Medulla oblongata (tissue), 1 donor: ENCODE results near the gene PRPF8.

Source experiments
- DNase-seq: peaks from one replicate; pipeline ENCODE4 v3.0.0-alpha.2; 2015; ENCODE audit errors: extremely low spot score

The PRPF8 gene

DNA sequence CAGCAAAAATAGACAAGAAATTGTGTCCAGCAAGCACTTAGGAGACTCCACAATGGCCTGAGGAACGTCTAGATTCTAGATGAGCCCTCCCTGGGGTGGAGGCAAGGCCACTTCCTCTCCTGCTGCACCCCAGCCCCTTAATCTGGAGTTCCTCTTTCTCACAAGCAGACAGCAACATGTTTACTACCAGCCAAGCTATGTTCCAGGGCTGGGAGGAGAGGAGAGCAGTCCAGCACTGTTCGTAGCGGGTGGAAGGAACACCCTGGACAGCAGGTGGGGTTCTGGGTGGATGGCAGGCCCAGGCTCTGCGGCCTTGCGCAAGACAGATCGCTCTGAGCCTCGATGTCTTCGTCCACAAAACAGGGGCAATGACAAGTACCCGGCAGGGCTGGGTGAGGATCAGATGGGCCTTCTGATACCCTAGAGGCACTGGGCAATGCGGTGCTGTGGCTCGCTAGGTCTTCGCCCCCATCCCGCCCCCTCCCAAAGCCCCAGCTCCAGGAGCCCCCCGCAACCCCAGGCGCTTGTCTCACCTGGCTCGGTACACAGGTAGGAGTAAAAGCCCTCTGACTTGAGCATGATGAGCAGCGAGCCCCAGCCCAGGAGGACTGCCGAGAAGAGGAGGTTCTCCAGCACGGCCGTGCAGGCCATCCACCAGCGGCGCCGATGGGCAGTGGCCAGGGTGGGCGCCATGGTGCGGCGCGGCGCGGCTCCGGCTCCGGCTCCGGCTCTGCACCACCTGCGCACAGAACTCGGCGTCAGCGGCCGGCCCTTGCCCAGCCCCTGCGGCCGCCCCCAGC is 57.3 kb downstream of the PRPF8 start:
- DNase-seq: peak; percentile 80

GRCh38 chr17:1626333-1626732 is 58.3 kb downstream of the PRPF8 start:
- DNase-seq: no peak

DNA sequence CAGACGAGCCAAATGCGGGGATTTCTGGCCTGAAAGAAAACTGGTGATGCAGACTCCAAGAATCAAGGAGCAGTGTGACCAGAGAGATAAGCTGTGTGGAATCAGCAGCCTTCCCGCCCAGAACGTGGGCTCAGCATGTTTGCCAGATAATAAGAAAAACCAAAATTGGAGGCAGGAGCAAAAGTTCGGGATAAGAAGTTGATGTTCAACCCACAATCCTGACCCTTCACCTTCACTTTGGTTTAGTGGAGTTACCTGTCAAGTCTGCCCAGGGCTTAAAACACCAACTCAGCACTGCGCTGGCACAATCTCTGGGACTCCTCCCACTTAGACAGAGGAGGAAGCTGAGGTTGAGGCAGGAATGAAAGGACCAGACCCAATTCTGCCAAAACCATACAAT is 59.1 kb downstream of the PRPF8 start:
- peak; percentile 45 for DNase-seq

DNA sequence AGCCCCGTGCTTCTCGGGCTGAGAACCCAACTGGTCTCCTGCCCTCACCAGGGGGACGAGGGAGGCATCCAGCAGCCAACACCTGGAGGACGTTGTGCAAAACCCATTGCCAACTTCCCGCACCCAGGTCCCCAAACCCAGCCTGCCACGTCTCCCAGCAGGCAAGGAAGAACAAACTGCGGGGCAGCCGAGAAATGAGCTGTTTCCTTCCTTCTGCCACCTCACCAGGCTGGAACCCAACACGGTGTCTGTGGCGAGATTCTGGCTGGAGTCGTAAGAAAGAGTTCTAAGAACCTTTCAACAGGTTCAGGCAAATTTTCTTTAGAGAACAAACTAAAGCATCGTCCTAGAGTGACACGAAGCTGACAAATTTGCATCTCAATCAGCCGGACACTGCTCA is 59.6 kb downstream of the PRPF8 start:
- no peak for DNase-seq

DNA sequence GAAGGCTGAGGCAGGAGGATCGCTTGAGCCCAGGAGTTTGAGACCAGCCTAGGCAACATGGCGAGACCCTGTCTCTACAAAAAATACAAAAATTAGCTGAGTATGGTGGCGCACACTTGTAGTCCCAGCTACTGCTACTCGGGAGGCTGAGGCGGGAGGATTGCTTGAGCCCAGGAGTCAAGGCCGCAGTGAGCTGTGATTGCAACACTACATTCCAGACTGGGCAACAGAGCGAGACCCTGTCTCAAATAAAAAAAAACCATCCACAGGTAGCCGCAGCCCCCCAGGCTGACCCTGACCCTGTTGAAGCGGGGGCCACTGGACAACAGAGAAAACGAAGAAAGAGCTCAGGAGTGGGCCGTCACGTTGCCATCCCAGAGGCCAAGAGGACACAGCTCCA is 60.0 kb downstream of the PRPF8 start:
- no peak for DNase-seq

DNA sequence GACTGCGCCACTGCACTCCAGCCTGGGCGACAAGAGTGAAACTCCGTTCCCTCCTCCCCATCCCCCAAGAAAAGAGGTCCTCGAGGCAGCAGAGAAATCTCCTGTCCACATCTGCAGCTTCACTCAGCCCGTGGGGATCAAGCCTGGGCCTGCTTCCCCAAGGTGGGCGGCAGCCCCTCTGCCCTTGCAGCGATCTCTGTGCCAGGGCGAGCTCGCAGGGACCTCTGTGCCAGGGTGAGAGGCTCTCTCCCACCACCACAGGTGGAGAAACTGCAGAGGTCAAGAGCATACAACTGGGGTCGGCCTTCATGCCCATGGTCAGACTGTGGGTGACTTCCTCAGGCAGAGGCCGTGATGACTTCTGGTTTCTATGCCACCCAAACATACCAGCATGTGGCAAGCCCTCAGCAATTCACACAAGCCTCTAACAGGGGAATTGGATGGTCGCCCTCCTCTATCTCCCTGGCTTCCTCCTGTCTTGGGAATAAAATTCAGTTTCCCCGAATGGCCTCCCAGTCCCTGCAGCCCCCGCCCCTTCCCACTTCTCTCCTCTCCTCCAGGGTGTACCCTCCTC is 61.5 kb downstream of the PRPF8 start:
- DNase-seq: no peak

DNA sequence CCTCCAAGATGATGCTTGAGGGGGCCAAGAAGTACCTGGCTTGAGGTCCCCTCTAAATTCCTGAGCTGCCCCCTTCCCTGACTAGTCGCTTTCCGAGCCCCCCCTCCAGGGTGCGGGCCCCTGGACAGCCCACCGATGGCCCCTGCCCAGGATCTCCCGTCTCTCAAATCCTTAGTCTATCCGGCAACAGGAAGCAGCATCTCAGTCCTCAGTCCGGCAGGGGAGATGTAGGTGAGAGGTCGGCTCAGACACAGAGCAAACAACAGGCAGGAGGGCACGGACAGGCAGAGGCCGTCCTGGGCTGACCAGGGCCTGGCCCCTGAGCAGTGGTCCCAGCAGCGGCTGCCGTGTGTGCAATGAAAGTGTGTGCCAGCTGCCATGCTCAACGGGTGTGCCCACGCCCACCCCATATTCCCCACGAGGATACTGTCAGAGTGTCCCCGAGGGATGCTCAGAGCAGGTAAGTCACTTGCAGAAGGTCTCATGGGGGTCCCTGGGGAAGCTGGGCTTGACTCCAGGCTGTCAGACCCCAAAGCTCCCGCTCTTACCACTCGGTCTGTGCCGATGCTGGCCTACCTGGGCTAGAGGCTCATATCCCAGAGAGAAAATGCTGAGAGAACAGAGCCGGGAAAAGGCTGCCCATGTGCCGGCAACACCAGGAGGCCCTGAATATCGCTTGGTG is 63.3 kb downstream of the PRPF8 start:
- DNase-seq: no peak

DNA sequence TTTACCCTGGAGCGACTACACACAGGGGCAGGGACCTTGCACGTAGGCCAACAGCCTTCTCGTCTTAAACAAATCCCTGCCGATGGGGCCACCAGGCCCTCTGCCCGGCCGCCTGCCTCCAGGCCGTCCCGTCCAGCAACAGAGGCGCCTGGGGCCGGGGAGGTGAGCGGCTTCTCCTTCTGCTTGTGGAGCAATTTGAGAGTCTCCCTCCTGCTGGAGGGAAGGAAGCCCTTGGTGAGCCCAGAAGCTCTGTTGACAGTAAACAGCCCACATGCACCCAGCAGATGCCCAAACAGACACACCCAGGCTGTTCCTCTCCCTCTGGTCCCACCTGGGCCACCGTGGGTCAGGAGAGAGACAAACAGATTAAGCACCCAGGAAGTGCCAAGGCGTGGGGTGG is 64.2 kb downstream of the PRPF8 start:
- DNase-seq: no peak

- DNase-seq: no peak
Measured at GRCh38 chr17:1617620-1618174, 67.0 kb downstream of the PRPF8 start.

DNA sequence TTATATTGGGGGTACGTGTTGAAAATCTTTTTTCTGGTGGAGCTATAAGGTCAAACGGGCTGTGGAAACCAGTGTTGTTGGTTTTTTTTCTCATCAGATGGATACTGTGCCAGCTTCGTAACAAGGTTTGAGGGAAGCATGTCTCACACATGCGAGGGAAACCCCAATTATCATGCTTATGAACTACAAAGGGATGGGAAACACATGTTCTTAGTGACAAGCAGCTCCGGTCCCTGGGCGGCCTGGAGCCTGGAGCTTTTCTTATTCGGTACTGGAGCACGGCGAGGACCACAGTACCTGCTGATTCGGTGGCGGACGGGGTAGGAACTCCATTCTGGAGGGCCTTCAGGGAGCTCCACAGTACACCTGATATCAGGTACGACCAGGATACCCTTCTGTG is 68.6 kb downstream of the PRPF8 start:
- no peak for DNase-seq

DNA sequence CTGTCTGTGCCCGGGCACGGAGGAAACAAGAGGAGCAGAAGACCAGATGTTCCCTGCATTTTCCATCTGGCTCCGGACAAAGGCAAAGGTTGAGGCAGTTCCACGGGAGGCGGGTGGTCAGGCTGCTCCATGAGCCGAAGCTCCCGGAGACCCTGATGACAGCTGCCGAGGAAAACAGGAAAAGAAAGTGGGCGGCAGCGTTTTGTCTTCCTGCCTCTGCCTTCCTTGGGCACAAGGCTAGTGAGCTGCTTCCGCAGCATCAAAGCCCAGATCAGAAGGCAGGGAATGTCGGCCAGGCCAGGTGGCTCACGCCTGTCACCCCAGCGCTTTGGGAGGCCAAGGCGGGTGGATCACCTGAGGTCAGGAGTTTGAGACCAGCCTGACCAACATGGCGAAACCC is 72.3 kb downstream of the PRPF8 start:
- DNase-seq: no peak

GRCh38 chr17:1611715-1612114 is 73.0 kb downstream of the PRPF8 start:
- peak; percentile 78 for DNase-seq

GRCh38 chr17:1608676-1609075 is 76.0 kb downstream of the PRPF8 start:
- DNase-seq: no peak

DNA sequence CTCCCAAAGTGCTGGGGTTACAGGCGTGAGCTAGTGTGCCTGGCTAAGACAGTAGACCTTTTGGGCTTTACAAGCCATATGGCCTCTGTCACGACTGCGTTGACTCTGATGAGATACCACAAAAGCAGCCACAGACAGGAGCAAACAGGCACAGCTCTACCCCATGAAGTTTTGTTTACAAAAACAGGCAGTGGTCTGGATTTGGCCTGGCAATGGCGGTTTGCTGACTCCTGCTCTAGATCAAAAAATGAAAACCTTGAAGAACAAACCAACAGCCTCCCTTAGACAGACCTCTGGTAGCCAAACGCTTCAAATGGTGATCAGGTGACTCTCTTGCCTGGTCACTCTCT is 76.7 kb downstream of the PRPF8 start:
- no peak for DNase-seq

- no peak for DNase-seq
Measured at GRCh38 chr17:1606352-1606985, 78.2 kb downstream of the PRPF8 start.

- no peak for DNase-seq
Measured at GRCh38 chr17:1605681-1606351, 78.9 kb downstream of the PRPF8 start.

DNA sequence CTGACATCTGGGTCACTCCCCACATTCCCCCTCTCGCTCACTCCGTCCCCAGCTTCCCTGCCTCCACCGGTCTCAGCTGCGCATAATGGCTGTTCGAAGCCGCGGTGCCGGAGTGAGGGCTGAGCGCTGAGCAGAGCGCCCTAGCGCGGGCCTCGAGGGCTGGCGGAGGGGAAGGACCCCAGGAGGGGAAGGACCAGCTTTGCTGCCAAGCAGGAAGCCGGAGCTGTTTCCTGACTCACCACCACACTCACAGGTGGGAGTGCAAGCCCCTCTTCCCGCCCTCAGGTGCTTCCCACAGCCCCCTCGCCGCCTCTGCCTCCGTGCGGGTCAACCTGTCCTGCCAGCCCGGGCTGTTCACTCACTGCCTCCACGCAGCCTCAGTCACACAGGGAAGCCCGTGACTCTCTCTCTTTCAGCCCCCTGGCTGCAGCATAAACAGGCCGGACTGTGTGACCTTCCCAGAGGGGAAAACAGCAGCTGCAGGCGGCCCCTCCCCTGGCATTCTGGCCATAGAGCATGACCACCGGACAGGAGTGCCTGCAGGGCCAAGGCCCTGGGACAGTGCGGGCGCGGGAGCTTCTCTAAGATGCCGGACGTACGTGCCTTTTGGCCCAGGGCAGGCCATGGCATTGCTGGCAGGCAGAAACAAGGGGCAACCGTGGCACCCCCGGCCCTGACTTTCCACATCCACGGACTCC is 79.7 kb downstream of the PRPF8 start:
- no peak for DNase-seq

- no peak for DNase-seq
Measured at GRCh38 chr17:1601571-1601970, 83.1 kb downstream of the PRPF8 start.
